GM12878 (cell line): ENCODE data around the gene NUP93. TPM values are rescaled to one million over a fixed set of nuclear protein-coding genes. Genes with fewer than 3 reads are reported as not detected.

Source experiments
- ATAC-seq: fragments of 200-7000 bp; cut with Tn5 transposase; 3 replicates; pipeline ENCODE4 v1.9.1; 2020; ENCODE audit warnings: mild to moderate bottlenecking, moderate library complexity
- BruUV-seq: library from RNA; stranded (reverse); fragments of 400-500 nt; replicated peaks from 2 replicates; lab custom pipeline; 2021; lab: Mats Ljungman, UMichigan
- CTCF ChIA-PET: fragments of 300-600 bp; sonication (Branson Sonifier 250); formaldehyde crosslinking; extraction: SDS; loops from one replicate; lab custom pipeline; 2021; ENCODE audit warnings: inconsistent platforms; lab: Yijun Ruan, JAX
- POLR2A ChIA-PET: fragments of 350-600 bp; formaldehyde crosslinking; extraction: SDS; loops from one replicate; lab custom pipeline; 2021; ENCODE audit warnings: inconsistent platforms; lab: Charles Lee
- RAD21 ChIA-PET: fragments of 300-600 bp; sonication (Branson Sonifier 250); formaldehyde crosslinking; loops from one replicate; lab custom pipeline; 2023; ENCODE audit warnings: antibody characterized with exemption; ENCODE audit not compliant: unreplicated experiment; lab: Charles Lee
- SMC1A ChIA-PET: fragments of 300-600 bp; sonication (Branson Sonifier 250); formaldehyde crosslinking; loops from one replicate; lab custom pipeline; 2023; ENCODE audit not compliant: unreplicated experiment, uncharacterized antibody; lab: Charles Lee
- DNase-seq: peaks from one replicate; pipeline ENCODE4 v3.0.0-alpha.2; 2011; ENCODE audit warnings: low read depth, low spot score
- FAIRE-seq: peaks from 3 replicates; lab custom pipeline; 2011; peaks lifted over from hg19 to GRCh38; lab: Jason Lieb, UNC
- H2AFZ ChIP-seq: 2 replicates; pipeline ENCODE4 v1.6.0; 2011; ENCODE audit warnings: low read depth, low read length, control low read depth; ENCODE audit not compliant: control insufficient read depth
- H3K27ac ChIP-seq: 2 replicates; pipeline ENCODE4 v1.5.1; 2011; ENCODE audit warnings: control low read depth; ENCODE audit not compliant: control insufficient read depth, insufficient read depth
- H3K27me3 ChIP-seq, 2 experiments: replicated peaks in 1 of 2; 2 replicates each; pipeline versions ENCODE4 v1.6.0 to v1.6.1; 2011; ENCODE audit warnings: low read length in 1 of 2; ENCODE audit not compliant: control insufficient read depth in 2 of 2, insufficient read depth in 2 of 2
- H3K36me3 ChIP-seq, 2 experiments: 2 replicates each; pipeline ENCODE4 v1.5.1; 2011; ENCODE audit warnings: low read length in 1 of 2; ENCODE audit not compliant: control insufficient read depth in 2 of 2, insufficient read depth in 2 of 2
- H3K4me1 ChIP-seq: 2 replicates; pipeline ENCODE4 v1.6.1; 2011; ENCODE audit warnings: mild to moderate bottlenecking, low read length, moderate library complexity, mixed read lengths; ENCODE audit not compliant: control insufficient read depth, insufficient read depth
- H3K4me2 ChIP-seq: 2 replicates; pipeline ENCODE4 v1.6.0; 2011; ENCODE audit warnings: control low read depth; ENCODE audit not compliant: control insufficient read depth, insufficient read depth
- H3K4me3 ChIP-seq: fragments of 200-600 bp; sonication (generic); 2 replicates; pipeline ENCODE4 v1.5.1; 2016
- H3K79me2 ChIP-seq: 2 replicates; pipeline ENCODE4 v1.6.0; 2011; ENCODE audit warnings: low read length; ENCODE audit not compliant: control insufficient read depth, insufficient read depth
- H3K9ac ChIP-seq: 2 replicates; pipeline ENCODE4 v1.8.0; 2011; ENCODE audit warnings: low read length, control low read depth, mixed read lengths; ENCODE audit not compliant: control insufficient read depth, insufficient read depth
- H3K9me3 ChIP-seq: replicated peaks from 3 replicates; pipeline ENCODE4 v1.5.1; 2011; ENCODE audit warnings: mild to moderate bottlenecking, low read length; ENCODE audit not compliant: control insufficient read depth, insufficient read depth
- H4K20me1 ChIP-seq: 2 replicates; pipeline ENCODE4 v1.6.0; 2011; ENCODE audit not compliant: control insufficient read depth, insufficient read depth
- BCL11A ChIP-seq: IDR thresholded peaks from 2 replicates; pipeline ENCODE4 v1.6.1; 2011; ENCODE audit warnings: low read depth, low read length
- IKZF2 ChIP-seq, 2 experiments: fragments of 450-650 bp; IDR thresholded peaks; 2 replicates each; pipeline ENCODE4 v1.6.1; 2017; ENCODE audit warnings: mild to moderate bottlenecking in 2 of 2, moderate library complexity in 2 of 2
- NFIC ChIP-seq: IDR thresholded peaks from 2 replicates; pipeline ENCODE4 v1.6.1; 2012; ENCODE audit warnings: low read depth, mild to moderate bottlenecking, inconsistent platforms, low read length, moderate library complexity
- TAF1 ChIP-seq: IDR thresholded peaks from 2 replicates; pipeline ENCODE4 v1.6.1; 2011; ENCODE audit warnings: mild to moderate bottlenecking, low read depth, low read length, borderline replicate concordance
- WGBS: methylation state at CpG from one replicate; pipeline ENCODE4 v1.1.6; 2016; ENCODE audit warnings: low lambda C conversion rate; ENCODE audit not compliant: insufficient replicate concordance, insufficient coverage; ENCODE audit errors: missing lambda C conversion rate; 5-methylcytosine and 5-hydroxymethylcytosine counted together
- in situ Hi-C: fragments of 300-500 bp; cut with MboI; formaldehyde crosslinking; loops from 9 replicates; pipeline ENCODE4 v1.14.3; 2018; ENCODE audit warnings: mixed read lengths
- intact Hi-C: fragments of 100-400 bp; cut with micrococcal nuclease; formaldehyde crosslinking; loops from one replicate; pipeline ENCODE4 v1.14.2; 2022; ENCODE audit not compliant: unreplicated experiment
- polyA plus RNA-seq, 11 experiments: library from polyadenylated mRNA; depleted of rRNA in 4 of 11; unstranded in 6 of 11; stranded (reverse) in 5 of 11; fragments of >200 nt; fragmentation: Nextera tagmentation in 4 of 11; fragmentation: Illumina TruSeq in 1 of 11; extraction: Ambion mirVana in 4 of 11; extraction: Trizol in 1 of 11; gene quantifications; 1 replicate in 1 of 11; 2 replicates in 10 of 11; pipeline versions ENCODE4 v1.2.1 to v1.2.3, GENCODE V29; 2011 to 2016; ENCODE audit warnings: inconsistent platforms in 2 of 11, missing spikeins in 2 of 11, low read depth in 1 of 11
- total RNA-seq, 4 experiments: library from RNA; depleted of rRNA in 3 of 4; stranded (reverse); fragments of >200 nt in 3 of 4; fragmentation: Illumina TruSeq in 1 of 4; extraction: Trizol in 1 of 4; gene quantifications; 2 replicates each; pipeline versions ENCODE4 v1.2.1 to v1.2.3, GENCODE V29; 2013 to 2021
- TF ChIP-seq, protein P1 (sequence below): fragments of 450-650 bp; formaldehyde crosslinking; IDR thresholded peaks from 2 replicates; pipeline ENCODE4 v1.5.0; 2022; ENCODE audit warnings: mild to moderate bottlenecking, missing genetic modification characterization
- TF ChIP-seq, protein P2 (sequence below): fragments of 450-650 bp; IDR thresholded peaks from 2 replicates; pipeline ENCODE4 v1.6.1; 2017; ENCODE audit warnings: mild to moderate bottlenecking, moderate library complexity

The NUP93 gene
- total and polyA plus RNA-seq, 10 of the 15 experiments (the other 5 are each of a cell fraction or from before 2014, with no cell fraction given): 82.2 to 175 (median 101) TPM

DNA sequence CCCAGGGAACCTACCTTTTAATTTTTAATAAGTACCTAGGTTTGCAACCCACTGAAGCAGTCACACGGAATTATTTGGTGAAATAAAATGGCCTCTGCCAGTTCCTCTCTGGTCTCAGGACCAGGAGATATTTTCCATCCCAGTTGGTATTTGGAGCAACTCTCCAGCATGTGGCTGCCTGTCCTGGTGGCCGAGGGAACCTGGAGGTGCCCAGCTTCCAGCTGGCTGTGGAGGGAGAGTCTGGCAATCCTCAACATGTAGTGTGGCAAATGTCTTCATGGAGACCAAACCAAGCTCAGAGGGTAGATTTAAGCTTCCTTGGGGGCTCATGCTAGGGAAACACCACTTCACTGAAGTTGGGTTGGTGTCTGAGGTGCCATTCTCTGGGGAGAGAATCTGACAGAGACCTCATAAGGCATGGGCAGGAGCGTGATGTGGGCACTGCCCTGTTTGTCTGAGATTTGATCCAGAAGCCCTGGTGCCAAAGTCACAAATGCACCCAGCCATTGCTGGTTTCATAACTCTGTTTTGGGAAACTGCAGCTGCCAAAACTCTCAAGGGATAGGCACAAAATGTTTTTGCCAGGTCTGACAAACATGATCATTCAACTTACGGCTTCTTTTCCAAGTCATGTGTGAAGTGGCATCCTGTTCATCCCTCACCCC, 44.9 kb upstream of the NUP93 start:
- DNase-seq: no peak
- Histone ChIP-seq H3K27ac (no peak overlapping the region), H3K27me3 (no peaks in the 10 kb centered on the region; a peak in 2 of 4 replicates), H3K4me3 (no peak overlapping the region), H3K4me1 (peaks cover 12% of the 10 kb centered on the region), H4K20me1 (no peaks in the 10 kb centered on the region), H2AFZ (no peak overlapping the region), H3K4me2 (no peak overlapping the region), H3K79me2 (no peaks in the 10 kb centered on the region), H3K9ac (no peak overlapping the region), H3K36me3 (no peaks in the 10 kb centered on the region), H3K9me3 (no peaks in the 10 kb centered on the region)
- CTCF ChIA-PET: interaction anchor here (0.7 to 2.5 kb wide), 2 partner anchors 16 to 206 kb away, joined by 3 to 13 read pairs; no protein-coding TSS in a partner anchor
- ATAC-seq: no peak
- WGBS: 67% methylated on average over 4 of the region's 4 CpGs
- POLR2A ChIA-PET: no interaction called here
- TF ChIP-seq NFIC (no peak), IKZF2 (IDR thresholded peaks at IDR 0.05) (no peak)
- no peak for FAIRE-seq
- BruUV-seq: no TSS peak
- intact Hi-C loops (no loop called here), in situ Hi-C loops (loop anchor here (25.0 kb wide), 1 partner anchor 748 kb away; no protein-coding TSS in a partner anchor)
- RAD21 ChIA-PET: interaction anchor here (0.8 to 1.7 kb wide), 3 partner anchors 16 to 81 kb away, joined by 3 to 6 read pairs (median 3); no protein-coding TSS in a partner anchor
- SMC1A ChIA-PET: interaction anchor here (0.6 to 1.8 kb wide), 2 partner anchors 16 to 17 kb away, joined by 3 to 5 read pairs; no protein-coding TSS in a partner anchor

DNA sequence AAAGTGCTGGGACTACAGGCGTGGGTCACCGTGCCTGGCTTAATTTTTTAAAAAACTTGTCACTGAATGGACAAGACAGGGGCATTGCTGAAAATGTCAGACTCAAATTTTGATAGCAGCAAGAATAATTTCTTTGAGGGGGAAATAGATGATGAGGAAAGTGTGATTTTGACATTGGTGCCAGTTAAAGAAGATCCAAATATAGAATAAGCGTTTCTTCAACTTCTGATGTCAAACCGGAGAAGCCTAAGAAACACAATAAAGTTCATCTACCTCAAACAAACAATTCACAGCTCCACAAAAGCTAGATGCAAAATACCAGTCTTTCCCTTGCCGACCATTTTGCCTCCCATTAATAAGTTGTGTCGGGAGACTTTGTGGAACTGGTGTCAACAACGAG, 43.2 kb upstream of the NUP93 start:
- Histone ChIP-seq H3K79me2 (no peaks in the 10 kb centered on the region), H3K9me3 (no peaks in the 10 kb centered on the region), H3K27me3 (no peaks in the 10 kb centered on the region; a peak in 2 of 4 replicates), H3K4me2 (no peak overlapping the region), H3K36me3 (no peaks in the 10 kb centered on the region), H3K27ac (no peak overlapping the region), H3K4me3 (no peak overlapping the region), H3K9ac (no peak overlapping the region), H4K20me1 (no peaks in the 10 kb centered on the region), H3K4me1 (peaks cover 11% of the 10 kb centered on the region), H2AFZ (no peak overlapping the region)
- ATAC-seq (no peak), FAIRE-seq (no peak), DNase-seq (no peak)
- no TSS peak for BruUV-seq
- ChIA-PET POLR2A (no interaction called here), RAD21 (no interaction called here), SMC1A (no interaction called here), CTCF (interaction anchor here (0.6 to 1.0 kb wide), 2 partner anchors 10 to 15 kb away, joined by 4 read pairs; no protein-coding TSS in a partner anchor)
- 67% methylated on average over 7 of the region's 7 CpGs for WGBS
- in situ Hi-C loops (loop anchor here (25.0 kb wide), 1 partner anchor 749 kb away; no protein-coding TSS in a partner anchor), intact Hi-C loops (no loop called here)
- TF ChIP-seq TAF1 (no peak), BCL11A (no peak)
- TF ChIP-seq, protein P1, sequence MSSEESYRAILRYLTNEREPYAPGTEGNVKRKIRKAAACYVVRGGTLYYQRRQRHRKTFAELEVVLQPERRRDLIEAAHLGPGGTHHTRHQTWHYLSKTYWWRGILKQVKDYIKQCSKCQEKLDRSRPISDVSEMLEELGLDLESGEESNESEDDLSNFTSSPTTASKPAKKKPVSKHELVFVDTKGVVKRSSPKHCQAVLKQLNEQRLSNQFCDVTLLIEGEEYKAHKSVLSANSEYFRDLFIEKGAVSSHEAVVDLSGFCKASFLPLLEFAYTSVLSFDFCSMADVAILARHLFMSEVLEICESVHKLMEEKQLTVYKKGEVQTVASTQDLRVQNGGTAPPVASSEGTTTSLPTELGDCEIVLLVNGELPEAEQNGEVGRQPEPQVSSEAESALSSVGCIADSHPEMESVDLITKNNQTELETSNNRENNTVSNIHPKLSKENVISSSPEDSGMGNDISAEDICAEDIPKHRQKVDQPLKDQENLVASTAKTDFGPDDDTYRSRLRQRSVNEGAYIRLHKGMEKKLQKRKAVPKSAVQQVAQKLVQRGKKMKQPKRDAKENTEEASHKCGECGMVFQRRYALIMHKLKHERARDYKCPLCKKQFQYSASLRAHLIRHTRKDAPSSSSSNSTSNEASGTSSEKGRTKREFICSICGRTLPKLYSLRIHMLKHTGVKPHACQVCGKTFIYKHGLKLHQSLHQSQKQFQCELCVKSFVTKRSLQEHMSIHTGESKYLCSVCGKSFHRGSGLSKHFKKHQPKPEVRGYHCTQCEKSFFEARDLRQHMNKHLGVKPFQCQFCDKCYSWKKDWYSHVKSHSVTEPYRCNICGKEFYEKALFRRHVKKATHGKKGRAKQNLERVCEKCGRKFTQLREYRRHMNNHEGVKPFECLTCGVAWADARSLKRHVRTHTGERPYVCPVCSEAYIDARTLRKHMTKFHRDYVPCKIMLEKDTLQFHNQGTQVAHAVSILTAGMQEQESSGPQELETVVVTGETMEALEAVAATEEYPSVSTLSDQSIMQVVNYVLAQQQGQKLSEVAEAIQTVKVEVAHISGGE (CRISPR knock-in tag): no peak
- TF ChIP-seq, protein P2, sequence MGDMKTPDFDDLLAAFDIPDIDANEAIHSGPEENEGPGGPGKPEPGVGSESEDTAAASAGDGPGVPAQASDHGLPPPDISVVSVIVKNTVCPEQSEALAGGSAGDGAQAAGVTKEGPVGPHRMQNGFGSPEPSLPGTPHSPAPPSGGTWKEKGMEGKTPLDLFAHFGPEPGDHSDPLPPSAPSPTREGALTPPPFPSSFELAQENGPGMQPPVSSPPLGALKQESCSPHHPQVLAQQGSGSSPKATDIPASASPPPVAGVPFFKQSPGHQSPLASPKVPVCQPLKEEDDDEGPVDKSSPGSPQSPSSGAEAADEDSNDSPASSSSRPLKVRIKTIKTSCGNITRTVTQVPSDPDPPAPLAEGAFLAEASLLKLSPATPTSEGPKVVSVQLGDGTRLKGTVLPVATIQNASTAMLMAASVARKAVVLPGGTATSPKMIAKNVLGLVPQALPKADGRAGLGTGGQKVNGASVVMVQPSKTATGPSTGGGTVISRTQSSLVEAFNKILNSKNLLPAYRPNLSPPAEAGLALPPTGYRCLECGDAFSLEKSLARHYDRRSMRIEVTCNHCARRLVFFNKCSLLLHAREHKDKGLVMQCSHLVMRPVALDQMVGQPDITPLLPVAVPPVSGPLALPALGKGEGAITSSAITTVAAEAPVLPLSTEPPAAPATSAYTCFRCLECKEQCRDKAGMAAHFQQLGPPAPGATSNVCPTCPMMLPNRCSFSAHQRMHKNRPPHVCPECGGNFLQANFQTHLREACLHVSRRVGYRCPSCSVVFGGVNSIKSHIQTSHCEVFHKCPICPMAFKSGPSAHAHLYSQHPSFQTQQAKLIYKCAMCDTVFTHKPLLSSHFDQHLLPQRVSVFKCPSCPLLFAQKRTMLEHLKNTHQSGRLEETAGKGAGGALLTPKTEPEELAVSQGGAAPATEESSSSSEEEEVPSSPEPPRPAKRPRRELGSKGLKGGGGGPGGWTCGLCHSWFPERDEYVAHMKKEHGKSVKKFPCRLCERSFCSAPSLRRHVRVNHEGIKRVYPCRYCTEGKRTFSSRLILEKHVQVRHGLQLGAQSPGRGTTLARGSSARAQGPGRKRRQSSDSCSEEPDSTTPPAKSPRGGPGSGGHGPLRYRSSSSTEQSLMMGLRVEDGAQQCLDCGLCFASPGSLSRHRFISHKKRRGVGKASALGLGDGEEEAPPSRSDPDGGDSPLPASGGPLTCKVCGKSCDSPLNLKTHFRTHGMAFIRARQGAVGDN: no peak
